ENCODE data around the gene PIN1. TPM values are rescaled to one million over a fixed set of nuclear protein-coding genes. Genes with fewer than 3 reads are reported as not detected.

The PIN1 gene
- total and polyA plus RNA-seq, 2 of the 13 experiments (the other 11 are each of a cell fraction or from before 2014, with no cell fraction given) = 31.9 to 72.0 TPM

DNA sequence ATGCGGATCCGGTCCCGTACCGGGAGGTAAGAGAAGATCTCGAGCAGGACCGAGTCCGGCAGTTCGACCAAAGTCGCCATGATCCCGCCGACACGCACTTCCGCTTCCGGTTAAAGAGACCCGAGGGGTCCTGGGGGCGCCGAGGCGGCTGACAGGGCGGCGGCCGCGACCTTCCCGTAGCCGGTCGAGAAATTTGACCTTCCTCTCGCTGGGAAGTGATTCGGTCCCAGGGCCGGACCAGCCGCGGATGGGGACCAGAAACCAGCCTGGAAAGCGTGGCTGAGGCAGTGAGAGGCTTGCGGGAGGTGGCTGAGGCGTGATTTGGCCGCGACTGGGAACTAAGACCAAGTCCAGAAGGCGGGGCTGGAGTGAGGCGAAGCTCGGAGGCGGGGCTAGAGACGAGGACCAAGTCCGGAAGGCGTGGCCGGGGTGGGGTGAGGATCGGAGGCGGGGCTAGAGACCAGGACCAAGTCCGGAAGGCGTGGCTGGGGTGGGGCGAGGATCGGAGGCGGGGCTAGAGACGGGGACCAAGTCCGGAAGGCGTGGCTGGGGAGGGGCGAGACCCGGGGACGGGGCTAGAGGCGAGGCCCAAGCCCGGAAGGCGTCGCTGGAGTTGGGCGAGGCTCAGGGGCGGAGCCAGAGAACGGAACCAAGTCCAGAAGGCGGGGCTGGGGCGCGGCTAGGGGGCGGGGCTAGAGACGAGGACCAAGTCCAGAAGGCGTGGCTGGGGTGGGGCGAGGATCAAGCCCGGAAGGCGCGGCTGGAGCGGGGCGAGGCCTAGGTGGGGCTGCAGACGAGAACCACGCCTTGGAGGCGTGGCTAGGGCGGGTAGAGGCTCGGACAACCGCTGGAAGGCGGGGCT, 16.2 kb upstream of the PIN1 start, which contains the start of gene FBXL12 (continued):
- TF ChIP-seq HNRNPUL1 (IDR thresholded peaks at IDR 0.05; ENCODE audit: low read depth, low read length) = no peak
- TF ChIP-seq ZNF724P (CRISPR knock-in tag; IDR thresholded peaks at IDR 0.05; ENCODE audit: borderline replicate concordance) = no peak
- peak; percentile 78 for TF ChIP-seq HDAC2 (CRISPR knock-in tag; IDR thresholded peaks at IDR 0.05)
- TF ChIP-seq, protein P1, sequence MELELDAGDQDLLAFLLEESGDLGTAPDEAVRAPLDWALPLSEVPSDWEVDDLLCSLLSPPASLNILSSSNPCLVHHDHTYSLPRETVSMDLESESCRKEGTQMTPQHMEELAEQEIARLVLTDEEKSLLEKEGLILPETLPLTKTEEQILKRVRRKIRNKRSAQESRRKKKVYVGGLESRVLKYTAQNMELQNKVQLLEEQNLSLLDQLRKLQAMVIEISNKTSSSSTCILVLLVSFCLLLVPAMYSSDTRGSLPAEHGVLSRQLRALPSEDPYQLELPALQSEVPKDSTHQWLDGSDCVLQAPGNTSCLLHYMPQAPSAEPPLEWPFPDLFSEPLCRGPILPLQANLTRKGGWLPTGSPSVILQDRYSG (CRISPR knock-in tag; IDR thresholded peaks at IDR 0.05) = no peak
- TF ChIP-seq, protein P2, sequence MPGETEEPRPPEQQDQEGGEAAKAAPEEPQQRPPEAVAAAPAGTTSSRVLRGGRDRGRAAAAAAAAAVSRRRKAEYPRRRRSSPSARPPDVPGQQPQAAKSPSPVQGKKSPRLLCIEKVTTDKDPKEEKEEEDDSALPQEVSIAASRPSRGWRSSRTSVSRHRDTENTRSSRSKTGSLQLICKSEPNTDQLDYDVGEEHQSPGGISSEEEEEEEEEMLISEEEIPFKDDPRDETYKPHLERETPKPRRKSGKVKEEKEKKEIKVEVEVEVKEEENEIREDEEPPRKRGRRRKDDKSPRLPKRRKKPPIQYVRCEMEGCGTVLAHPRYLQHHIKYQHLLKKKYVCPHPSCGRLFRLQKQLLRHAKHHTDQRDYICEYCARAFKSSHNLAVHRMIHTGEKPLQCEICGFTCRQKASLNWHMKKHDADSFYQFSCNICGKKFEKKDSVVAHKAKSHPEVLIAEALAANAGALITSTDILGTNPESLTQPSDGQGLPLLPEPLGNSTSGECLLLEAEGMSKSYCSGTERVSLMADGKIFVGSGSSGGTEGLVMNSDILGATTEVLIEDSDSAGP (CRISPR knock-in tag; IDR thresholded peaks at IDR 0.05; ENCODE audit: borderline replicate concordance) = peak; percentile 96
- peak; percentile 11; the same call in 1 of the 2 replicates for TF ChIP-seq TOPORS (CRISPR knock-in tag; IDR thresholded peaks at IDR 0.05)
- TF ChIP-seq CCDC6 (CRISPR knock-in tag; IDR thresholded peaks at IDR 0.05) = 0 out of 2 replicates have a peak, but pooled peaks have one; percentile 70
- TF ChIP-seq, protein P3, sequence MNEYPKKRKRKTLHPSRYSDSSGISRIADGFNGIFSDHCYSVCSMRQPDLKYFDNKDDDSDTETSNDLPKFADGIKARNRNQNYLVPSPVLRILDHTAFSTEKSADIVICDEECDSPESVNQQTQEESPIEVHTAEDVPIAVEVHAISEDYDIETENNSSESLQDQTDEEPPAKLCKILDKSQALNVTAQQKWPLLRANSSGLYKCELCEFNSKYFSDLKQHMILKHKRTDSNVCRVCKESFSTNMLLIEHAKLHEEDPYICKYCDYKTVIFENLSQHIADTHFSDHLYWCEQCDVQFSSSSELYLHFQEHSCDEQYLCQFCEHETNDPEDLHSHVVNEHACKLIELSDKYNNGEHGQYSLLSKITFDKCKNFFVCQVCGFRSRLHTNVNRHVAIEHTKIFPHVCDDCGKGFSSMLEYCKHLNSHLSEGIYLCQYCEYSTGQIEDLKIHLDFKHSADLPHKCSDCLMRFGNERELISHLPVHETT (CRISPR knock-in tag; conservative IDR thresholded peaks at IDR 0.05) = 0 out of 2 replicates have a peak, but pooled peaks have one; percentile 26
- TF ChIP-seq, protein P4, sequence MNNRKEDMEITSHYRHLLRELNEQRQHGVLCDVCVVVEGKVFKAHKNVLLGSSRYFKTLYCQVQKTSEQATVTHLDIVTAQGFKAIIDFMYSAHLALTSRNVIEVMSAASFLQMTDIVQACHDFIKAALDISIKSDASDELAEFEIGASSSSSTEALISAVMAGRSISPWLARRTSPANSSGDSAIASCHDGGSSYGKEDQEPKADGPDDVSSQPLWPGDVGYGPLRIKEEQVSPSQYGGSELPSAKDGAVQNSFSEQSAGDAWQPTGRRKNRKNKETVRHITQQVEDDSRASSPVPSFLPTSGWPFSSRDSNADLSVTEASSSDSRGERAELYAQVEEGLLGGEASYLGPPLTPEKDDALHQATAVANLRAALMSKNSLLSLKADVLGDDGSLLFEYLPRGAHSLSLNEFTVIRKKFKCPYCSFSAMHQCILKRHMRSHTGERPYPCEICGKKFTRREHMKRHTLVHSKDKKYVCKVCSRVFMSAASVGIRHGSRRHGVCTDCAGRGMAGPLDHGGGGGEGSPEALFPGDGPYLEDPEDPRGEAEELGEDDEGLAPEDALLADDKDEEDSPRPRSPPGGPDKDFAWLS (CRISPR knock-in tag; IDR thresholded peaks at IDR 0.05; ENCODE audit: borderline replicate concordance) = no peak
- TF ChIP-seq SSRP1 (CRISPR knock-in tag; IDR thresholded peaks at IDR 0.05) = no peak
- no peak for TF ChIP-seq AKAP8 (CRISPR knock-in tag; IDR thresholded peaks at IDR 0.05)
- TF ChIP-seq ZNF614 (CRISPR knock-in tag; IDR thresholded peaks at IDR 0.05; ENCODE audit: borderline replicate concordance) = 0 out of 2 replicates have a peak, but pooled peaks have one; percentile 23
- TF ChIP-seq ZNF879 (CRISPR knock-in tag; IDR thresholded peaks at IDR 0.05) = peak; percentile 76; the same call in 1 of the 2 replicates
- TF ChIP-seq NKX3-1 (CRISPR knock-in tag; IDR thresholded peaks at IDR 0.05) = no peak
- TF ChIP-seq EP300 (IDR thresholded peaks at IDR 0.05; ENCODE audit: low read depth in 2 of 2, low read length in 2 of 2) = no peak
- TF ChIP-seq EP300 (CRISPR knock-in tag; IDR thresholded peaks at IDR 0.05; ENCODE audit: borderline replicate concordance) = no peak; the same call in 1 of the 2 replicates
- peak; percentile 75; the same call in 1 of the 2 replicates for TF ChIP-seq AHR (CRISPR knock-in tag; IDR thresholded peaks at IDR 0.05)
- no peak for TF ChIP-seq HNRNPK (IDR thresholded peaks at IDR 0.05; ENCODE audit: low read depth, low read length, poor library complexity, severe bottlenecking)
- TF ChIP-seq, protein P5, sequence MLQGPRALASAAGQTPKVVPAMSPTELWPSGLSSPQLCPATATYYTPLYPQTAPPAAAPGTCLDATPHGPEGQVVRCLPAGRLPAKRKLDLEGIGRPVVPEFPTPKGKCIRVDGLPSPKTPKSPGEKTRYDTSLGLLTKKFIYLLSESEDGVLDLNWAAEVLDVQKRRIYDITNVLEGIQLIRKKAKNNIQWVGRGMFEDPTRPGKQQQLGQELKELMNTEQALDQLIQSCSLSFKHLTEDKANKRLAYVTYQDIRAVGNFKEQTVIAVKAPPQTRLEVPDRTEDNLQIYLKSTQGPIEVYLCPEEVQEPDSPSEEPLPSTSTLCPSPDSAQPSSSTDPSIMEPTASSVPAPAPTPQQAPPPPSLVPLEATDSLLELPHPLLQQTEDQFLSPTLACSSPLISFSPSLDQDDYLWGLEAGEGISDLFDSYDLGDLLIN (CRISPR knock-in tag; IDR thresholded peaks at IDR 0.05; ENCODE audit: borderline replicate concordance) = no peak
- TF ChIP-seq ZSCAN9 (CRISPR knock-in tag; IDR thresholded peaks at IDR 0.05; ENCODE audit: borderline replicate concordance) = 0 out of 2 replicates have a peak, but pooled peaks have one; percentile 47
- TF ChIP-seq MLLT10 (CRISPR knock-in tag; IDR thresholded peaks at IDR 0.05) = no peak
- no peak for TF ChIP-seq ZNF101 (CRISPR knock-in tag; IDR thresholded peaks at IDR 0.05; ENCODE audit: borderline replicate concordance, low read depth)
